ENCODE results near the gene CDKAL1. TPM values are rescaled to one million over a fixed set of nuclear protein-coding genes. Genes with fewer than 3 reads are reported as not detected.

CDKAL1 gene
- total and polyA plus RNA-seq, 2 of the 8 experiments (the other 6 are each of a cell fraction or from before 2014, with no cell fraction given), result 8.4 to 24.6 TPM

DNA sequence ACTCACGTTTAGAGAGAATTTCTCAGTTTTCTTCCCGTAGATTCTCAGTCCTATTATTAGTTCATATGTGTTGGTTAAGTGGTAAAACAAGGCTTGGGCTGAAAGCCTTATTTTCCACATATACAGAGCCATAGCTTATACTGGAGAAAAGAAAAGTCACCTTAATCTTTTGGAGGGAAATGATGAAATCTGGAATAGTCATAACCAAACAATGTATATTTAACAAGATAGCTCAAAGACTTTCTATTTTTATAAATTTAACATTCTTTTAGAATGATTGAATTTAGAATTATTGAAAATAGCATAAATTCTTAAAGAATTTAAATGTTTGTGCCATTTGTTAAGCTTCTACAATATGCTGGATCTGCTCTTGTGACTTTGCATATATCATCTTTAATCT, 85.8 kb downstream of the CDKAL1 start (continued):
- TF ChIP-seq, protein P1, sequence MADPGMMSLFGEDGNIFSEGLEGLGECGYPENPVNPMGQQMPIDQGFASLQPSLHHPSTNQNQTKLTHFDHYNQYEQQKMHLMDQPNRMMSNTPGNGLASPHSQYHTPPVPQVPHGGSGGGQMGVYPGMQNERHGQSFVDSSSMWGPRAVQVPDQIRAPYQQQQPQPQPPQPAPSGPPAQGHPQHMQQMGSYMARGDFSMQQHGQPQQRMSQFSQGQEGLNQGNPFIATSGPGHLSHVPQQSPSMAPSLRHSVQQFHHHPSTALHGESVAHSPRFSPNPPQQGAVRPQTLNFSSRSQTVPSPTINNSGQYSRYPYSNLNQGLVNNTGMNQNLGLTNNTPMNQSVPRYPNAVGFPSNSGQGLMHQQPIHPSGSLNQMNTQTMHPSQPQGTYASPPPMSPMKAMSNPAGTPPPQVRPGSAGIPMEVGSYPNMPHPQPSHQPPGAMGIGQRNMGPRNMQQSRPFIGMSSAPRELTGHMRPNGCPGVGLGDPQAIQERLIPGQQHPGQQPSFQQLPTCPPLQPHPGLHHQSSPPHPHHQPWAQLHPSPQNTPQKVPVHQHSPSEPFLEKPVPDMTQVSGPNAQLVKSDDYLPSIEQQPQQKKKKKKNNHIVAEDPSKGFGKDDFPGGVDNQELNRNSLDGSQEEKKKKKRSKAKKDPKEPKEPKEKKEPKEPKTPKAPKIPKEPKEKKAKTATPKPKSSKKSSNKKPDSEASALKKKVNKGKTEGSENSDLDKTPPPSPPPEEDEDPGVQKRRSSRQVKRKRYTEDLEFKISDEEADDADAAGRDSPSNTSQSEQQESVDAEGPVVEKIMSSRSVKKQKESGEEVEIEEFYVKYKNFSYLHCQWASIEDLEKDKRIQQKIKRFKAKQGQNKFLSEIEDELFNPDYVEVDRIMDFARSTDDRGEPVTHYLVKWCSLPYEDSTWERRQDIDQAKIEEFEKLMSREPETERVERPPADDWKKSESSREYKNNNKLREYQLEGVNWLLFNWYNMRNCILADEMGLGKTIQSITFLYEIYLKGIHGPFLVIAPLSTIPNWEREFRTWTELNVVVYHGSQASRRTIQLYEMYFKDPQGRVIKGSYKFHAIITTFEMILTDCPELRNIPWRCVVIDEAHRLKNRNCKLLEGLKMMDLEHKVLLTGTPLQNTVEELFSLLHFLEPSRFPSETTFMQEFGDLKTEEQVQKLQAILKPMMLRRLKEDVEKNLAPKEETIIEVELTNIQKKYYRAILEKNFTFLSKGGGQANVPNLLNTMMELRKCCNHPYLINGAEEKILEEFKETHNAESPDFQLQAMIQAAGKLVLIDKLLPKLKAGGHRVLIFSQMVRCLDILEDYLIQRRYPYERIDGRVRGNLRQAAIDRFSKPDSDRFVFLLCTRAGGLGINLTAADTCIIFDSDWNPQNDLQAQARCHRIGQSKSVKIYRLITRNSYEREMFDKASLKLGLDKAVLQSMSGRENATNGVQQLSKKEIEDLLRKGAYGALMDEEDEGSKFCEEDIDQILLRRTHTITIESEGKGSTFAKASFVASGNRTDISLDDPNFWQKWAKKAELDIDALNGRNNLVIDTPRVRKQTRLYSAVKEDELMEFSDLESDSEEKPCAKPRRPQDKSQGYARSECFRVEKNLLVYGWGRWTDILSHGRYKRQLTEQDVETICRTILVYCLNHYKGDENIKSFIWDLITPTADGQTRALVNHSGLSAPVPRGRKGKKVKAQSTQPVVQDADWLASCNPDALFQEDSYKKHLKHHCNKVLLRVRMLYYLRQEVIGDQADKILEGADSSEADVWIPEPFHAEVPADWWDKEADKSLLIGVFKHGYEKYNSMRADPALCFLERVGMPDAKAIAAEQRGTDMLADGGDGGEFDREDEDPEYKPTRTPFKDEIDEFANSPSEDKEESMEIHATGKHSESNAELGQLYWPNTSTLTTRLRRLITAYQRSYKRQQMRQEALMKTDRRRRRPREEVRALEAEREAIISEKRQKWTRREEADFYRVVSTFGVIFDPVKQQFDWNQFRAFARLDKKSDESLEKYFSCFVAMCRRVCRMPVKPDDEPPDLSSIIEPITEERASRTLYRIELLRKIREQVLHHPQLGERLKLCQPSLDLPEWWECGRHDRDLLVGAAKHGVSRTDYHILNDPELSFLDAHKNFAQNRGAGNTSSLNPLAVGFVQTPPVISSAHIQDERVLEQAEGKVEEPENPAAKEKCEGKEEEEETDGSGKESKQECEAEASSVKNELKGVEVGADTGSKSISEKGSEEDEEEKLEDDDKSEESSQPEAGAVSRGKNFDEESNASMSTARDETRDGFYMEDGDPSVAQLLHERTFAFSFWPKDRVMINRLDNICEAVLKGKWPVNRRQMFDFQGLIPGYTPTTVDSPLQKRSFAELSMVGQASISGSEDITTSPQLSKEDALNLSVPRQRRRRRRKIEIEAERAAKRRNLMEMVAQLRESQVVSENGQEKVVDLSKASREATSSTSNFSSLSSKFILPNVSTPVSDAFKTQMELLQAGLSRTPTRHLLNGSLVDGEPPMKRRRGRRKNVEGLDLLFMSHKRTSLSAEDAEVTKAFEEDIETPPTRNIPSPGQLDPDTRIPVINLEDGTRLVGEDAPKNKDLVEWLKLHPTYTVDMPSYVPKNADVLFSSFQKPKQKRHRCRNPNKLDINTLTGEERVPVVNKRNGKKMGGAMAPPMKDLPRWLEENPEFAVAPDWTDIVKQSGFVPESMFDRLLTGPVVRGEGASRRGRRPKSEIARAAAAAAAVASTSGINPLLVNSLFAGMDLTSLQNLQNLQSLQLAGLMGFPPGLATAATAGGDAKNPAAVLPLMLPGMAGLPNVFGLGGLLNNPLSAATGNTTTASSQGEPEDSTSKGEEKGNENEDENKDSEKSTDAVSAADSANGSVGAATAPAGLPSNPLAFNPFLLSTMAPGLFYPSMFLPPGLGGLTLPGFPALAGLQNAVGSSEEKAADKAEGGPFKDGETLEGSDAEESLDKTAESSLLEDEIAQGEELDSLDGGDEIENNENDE (IDR thresholded peaks at IDR 0.05; ENCODE audit: insufficient replicate concordance, low read length), result no peak
- TF ChIP-seq RXRA (IDR thresholded peaks at IDR 0.05; ENCODE audit: insufficient read depth, low read depth, low read length) (no peak), JUND (IDR thresholded peaks at IDR 0.05; ENCODE audit: low read length) (no peak), SIRT6 (IDR thresholded peaks at IDR 0.05; ENCODE audit: low read length) (no peak), BCL11A (IDR thresholded peaks at IDR 0.05; ENCODE audit: low read depth in 2 of 2, low read length in 2 of 2) (no peak), HDAC6 (IDR thresholded peaks at IDR 0.05; ENCODE audit: low read depth, low read length) (no peak), POLR2A (IDR thresholded peaks at IDR 0.05; ENCODE audit: control extremely low read depth in 1 of 2, low read depth in 2 of 2, low read length in 2 of 2) (no peak)

Measured in H1 (cell line).